LNCAP (cell line): ENCODE data around the gene ARID3C.
A peak's percentile ranks its signal among the peaks of the same experiment; 100 is the strongest.

Experiments used
- CTCF ChIP-seq: fragments of 450-650 bp; IDR thresholded peaks from 2 replicates; pipeline ENCODE4 v1.5.1; 2017; ENCODE audit warnings: mild to moderate bottlenecking

The ARID3C gene

DNA sequence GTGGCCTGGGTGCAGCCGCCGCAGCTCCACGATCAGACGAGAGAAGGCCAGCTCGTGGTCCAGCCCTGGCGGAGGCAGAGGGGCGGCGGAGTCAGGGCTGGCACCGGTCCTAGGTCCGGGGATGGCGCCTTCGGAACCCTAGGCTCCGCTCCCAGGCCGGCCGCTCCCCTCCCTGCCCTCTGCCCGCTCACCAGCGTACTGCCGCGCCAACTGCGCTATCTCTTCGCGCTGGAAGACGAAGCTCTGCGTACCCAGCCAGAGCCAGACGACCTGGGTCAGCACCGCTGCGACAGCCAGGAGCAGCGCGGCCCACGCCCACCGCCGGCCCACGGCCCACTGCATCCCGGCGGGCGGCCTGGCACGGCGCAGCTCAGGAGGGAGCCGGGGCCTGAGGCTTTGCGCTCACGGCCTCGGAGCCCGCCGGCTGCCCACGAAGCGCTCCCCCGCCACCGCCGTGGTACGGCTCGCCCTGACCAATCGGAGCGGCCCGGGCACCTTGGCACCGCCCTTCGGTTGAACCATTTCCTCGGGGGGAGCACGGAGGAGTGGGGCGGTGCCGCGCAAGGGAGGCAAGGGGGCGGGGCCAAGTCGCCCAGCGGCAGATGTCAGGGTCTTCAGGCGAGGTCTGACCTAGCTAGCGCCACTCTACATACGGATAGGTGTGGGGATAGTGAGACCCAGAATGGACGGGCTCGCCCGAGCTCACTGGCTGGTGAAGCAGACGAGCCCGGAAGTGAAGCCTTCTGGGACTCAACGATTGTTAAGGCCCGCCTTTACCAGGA is 8.7 kb upstream of the ARID3C start, which contains the start of gene SIGMAR1:
TSS of gene SIGMAR1 (minus strand) at position 432 of the 782 bp plus-strand sequence. CDS start at position 342, 90 bp downstream.
- TF ChIP-seq CTCF: no peak

DNA sequence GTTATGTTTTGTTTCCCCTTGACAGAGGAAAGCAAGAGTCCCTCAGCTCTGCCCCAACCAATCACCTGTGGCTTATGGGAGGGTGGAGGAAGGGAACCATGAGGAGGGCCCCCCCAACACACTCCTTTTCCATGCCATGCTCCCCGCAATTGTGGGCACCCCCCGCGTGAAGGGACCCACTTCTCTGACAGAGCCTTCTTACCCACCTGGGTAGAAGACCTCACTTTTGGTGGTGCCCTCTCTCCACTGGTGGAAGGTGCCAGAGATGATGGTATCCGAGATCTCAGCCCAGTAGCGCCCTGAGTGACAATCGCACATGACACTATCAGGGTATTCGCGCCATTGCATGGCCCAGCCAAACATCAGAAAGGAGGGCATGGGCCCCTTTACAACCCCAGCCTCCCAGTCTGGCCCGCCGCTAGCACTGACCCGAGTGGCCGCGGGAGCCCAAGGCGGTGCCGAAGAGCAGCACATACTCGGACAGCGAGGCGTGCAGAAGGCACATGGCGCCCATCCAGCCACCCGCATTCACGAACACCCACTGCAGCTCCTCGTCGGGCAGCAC is 8.0 kb upstream of the ARID3C start:
- TF ChIP-seq CTCF: no peak

DNA sequence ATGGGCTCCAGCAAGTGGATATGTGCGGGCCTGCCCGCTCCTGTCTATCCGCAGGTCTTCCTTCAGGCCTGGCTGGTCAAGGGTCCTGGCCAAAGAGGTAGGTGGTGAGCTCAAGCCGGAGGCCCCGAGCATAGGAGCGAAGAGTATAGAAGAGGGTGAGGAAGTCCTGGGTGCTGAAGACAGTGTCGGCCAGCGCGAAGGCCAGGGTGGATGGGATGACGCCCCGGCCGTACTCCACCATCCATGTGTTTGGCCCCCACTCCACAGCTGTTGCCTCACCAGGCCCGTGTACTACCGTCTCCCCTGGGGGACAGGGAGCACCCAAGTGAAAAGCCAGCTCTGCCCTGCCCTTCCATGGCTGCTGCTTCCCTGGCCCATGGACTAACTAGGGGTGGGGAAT is 6.7 kb upstream of the ARID3C start:
- TF ChIP-seq CTCF: no peak

GRCh38 chr9:34634551-34635248 is 5.8 kb upstream of the ARID3C start:
- TF ChIP-seq CTCF: no peak

GRCh38 chr9:34633851-34634550 is 5.1 kb upstream of the ARID3C start:
- peak; percentile 91 for TF ChIP-seq CTCF

- TF ChIP-seq CTCF: no peak
These were observed 4.3 kb upstream of the ARID3C start for GRCh38 chr9:34633166-34633565.

- TF ChIP-seq CTCF: no peak
These were observed 1.7 kb upstream of the ARID3C start for GRCh38 chr9:34630402-34631154.
